GM11168 (cell line): Measurements from ENCODE around the gene POMGNT1.

ENCODE experiments used
- in situ Hi-C: fragments of 300-500 bp; cut with MboI; formaldehyde crosslinking; loops from one replicate; pipeline ENCODE4 v1.12.0; 2022; ENCODE audit warnings: low sequenced_read_pairs; ENCODE audit not compliant: unreplicated experiment

POMGNT1 gene

DNA sequence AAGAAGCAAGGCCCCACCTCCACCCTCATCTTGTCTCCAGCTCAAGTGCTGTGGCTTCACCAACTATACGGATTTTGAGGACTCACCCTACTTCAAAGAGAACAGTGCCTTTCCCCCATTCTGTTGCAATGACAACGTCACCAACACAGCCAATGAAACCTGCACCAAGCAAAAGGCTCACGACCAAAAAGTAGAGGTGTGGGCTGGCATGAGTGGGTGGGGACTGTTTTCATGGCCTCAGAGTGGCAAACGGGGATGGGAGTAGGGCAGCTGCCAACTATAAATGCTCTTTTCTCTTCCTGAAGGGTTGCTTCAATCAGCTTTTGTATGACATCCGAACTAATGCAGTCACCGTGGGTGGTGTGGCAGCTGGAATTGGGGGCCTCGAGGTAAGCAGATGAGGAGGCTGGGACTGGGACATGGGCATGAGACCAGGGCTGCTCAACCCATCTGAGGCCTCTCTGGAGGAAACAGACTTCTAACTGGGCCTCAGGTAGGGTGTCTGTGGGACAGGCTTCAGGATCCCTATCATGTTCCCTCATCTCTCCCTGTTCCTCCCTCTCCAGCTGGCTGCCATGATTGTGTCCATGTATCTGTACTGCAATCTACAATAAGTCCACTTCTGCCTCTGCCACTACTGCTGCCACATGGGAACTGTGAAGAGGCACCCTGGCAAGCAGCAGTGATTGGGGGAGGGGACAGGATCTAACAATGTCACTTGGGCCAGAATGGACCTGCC lies 13.1 kb downstream of the POMGNT1 start:
- in situ Hi-C loops, result no loop called here

- in situ Hi-C loops, result no loop called here
These were observed 14.2 kb downstream of the POMGNT1 start for GRCh38 chr1:46183926-46184557.

- in situ Hi-C loops, result no loop called here
These were observed 15.0 kb downstream of the POMGNT1 start for GRCh38 chr1:46183079-46183847.

GRCh38 chr1:46181343-46182260 lies 16.6 kb downstream of the POMGNT1 start:
- in situ Hi-C loops, result no loop called here

- in situ Hi-C loops, result no loop called here
These were observed 18.1 kb downstream of the POMGNT1 start for GRCh38 chr1:46180082-46180616.

GRCh38 chr1:46179138-46180081 lies 18.8 kb downstream of the POMGNT1 start:
- in situ Hi-C loops, result loop anchor here (5.0 kb wide), 1 partner anchor 142 kb away; no protein-coding TSS in a partner anchor

DNA sequence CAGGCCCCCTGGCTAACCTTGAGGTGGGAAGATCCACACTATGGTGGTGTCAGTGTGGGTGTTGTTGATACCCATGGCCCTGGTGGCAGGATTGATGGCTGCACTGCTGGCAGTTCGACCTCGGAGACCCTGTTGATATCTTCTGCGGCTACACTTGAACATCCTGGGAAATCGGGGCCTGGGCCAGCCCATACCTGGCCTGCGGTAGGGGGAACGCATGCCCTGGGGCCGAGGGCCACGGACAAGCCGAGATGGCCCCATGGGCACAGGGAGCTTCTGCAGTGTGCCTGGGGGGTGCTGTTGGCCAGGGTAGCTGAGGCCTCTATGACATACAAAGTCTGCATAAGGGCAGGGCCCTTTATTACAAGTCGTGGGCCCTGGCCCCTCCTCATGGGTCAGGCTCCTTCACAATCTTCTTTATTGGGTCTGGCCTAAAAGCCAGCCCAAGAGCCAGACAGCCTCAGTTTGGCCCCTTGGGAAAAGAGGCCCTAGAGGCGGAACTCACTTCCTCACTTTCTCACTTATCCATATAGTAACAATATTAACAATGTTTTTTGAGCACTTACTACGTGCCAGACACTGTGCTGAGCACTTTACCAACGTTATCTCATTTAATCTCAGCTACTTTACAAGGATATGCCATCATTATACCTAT lies 21.9 kb downstream of the POMGNT1 start, which contains the start of gene P3R3URF:
P3R3URF (minus strand) TSS at position 278 of the 655 bp plus-strand sequence; CDS start at position 261, 17 bp downstream.
- in situ Hi-C loops, result loop anchor here (5.0 kb wide), 1 partner anchor 139 kb away; no protein-coding TSS in a partner anchor

DNA sequence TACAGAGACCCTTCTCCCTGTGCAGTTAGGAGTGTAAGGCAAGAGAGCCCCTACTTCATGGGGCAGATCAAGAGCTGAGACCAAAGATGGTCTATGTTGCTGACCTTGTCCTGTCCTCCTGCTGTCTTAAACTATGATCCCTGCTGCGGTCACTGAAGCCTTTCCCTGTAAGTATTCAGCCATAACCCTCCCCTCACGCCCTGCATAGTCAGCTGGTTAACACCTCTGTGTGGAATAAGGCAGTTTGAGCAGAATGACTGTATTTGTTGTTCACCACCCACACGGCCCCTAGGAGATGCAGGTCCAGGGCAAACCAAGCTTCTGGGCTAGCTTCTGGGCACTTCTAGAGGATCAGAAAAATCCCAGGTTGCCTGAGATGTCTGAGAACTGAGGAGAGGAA lies 23.0 kb downstream of the POMGNT1 start:
- in situ Hi-C loops, result loop anchor here (5.0 kb wide), 1 partner anchor 138 kb away; no protein-coding TSS in a partner anchor

DNA sequence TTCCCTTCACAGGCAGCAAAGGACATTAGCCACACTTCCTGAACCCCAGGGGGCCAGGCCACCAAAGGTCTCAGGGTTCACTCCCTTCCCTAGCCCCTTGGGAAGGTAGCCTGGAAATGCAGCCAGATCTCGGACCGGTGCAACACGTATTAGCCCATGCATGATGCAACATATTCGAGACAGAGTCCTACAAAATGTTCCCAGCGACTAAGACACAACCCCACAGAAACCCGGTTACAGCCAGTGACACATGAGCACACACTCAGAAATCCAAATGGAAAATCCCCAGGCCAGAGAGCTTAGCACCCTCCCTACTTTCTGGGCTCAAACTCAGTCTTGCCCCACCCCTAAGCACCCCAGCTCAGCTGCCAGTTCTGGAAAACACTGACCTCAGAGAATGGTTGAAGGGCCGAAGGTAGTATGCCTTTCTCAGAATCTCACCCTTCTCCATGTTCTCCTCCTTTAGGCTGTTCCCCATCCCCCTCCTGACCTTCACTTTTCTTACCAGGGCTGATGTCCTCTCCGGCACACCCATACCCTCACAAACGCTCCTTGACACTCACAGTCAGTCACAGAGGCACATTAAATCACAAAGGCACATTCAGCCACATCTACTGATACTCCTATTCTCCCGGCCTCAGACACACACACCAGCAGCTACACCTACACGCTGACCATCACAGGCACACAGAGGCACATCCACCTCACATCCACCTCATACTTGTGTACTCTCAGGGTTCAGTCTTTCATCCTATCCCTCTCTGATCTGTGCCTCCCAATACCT lies 23.6 kb downstream of the POMGNT1 start, which contains the start of gene TSPAN1:
TSPAN1 (plus strand) TSS at position 640 of the 784 bp plus-strand sequence. CDS start 6,021 bp downstream, outside the sequence.
- in situ Hi-C loops, result loop anchor here (5.0 kb wide), 1 partner anchor 137 kb away; no protein-coding TSS in a partner anchor

- in situ Hi-C loops, result no loop called here
These were observed 24.8 kb downstream of the POMGNT1 start for GRCh38 chr1:46173361-46173856.

- in situ Hi-C loops, result no loop called here
These were observed 25.9 kb downstream of the POMGNT1 start for GRCh38 chr1:46172321-46172720.

DNA sequence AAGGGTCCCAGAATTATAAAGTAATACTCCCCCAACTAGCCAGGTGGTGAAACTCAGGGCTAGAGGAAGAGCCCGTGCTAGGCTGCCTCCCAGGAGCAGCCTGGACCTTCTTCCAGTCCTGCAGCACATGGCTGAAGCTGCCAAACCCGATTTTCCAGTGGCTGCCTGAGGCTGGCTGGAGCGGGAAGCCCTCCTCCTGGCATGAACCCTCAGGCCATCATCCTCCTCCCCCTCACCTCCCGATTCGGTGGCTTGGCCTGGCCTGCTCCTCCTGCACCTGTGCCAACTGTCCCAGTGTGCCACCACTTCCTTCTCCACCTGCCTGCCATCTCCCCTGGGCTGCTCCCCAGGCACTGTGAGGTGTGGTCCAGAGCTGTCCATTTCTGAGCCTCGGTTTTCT lies 26.4 kb downstream of the POMGNT1 start:
- in situ Hi-C loops, result no loop called here

DNA sequence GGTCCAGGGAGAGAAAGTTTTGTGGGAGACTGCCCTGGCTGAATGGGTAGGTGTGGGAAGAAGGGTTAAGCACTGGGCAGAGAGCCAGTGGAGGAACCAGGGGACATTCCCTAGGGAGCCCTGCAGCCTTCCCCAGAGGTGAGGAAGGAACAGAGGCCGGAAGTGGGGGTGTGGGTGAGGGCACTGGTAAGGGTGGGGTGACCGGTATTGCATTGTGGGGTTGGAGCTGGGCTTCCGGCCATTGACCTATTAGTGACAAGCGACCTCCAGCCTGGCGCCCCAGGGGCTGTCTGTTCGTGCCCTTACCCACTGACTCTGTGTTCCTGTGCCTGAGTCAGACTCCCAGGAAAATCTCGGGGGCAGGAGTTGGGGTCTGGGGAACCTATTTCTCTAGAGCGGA lies 26.9 kb downstream of the POMGNT1 start:
- in situ Hi-C loops, result no loop called here

GRCh38 chr1:46169811-46170454 lies 28.3 kb downstream of the POMGNT1 start:
- in situ Hi-C loops, result no loop called here

DNA sequence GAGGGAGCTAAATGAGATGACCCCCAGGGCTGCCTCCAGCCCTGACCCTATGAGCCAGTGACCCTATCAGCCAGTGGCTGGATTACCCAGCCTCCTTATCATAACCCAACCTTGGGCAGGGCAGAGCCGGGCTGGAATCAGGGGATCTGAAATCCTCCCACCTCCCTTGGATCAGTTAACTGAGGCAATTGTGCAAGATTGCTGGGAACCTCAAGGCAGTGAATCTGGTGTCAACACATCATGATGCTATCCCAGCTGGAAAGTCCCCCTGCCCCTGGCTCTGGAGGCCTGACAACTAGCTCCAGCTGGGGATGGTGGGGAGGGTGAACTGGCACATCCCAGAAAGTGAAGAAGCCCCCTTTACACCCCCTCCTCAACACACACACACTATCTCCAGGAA lies 29.8 kb downstream of the POMGNT1 start:
- in situ Hi-C loops, result no loop called here
